Measurements from ENCODE around the gene MBOAT1. TPM values are rescaled to one million over a fixed set of nuclear protein-coding genes. Genes with fewer than 3 reads are reported as not detected.

The MBOAT1 gene
- total and polyA plus RNA-seq, 2 of the 13 experiments (the other 11 are each of a cell fraction or from before 2014, with no cell fraction given): not detected

DNA sequence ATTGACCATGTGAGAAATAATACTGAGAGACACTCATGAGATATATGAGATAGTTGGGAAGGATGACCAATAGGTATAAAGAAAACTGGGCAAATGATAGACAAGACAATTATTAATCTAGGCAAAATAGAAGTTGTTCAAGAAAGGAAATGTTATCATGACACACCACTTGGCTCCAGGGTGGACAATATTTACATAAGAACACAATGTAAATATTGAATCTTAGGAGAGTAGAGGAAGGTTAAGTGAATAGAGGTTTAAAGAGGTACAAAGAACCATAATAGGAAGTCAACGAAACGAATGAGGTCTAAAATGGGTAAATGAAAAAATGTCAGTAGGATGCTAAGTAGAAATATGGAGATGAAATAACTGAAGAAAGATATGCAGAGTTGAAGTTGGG is 126.5 kb downstream of the MBOAT1 start:
- TF ChIP-seq SMYD3 (CRISPR knock-in tag; IDR thresholded peaks at IDR 0.05) (no peak), STAG1 (CRISPR knock-in tag; IDR thresholded peaks at IDR 0.05) (no peak), FOXA1 (IDR thresholded peaks at IDR 0.05) (peak; percentile 90), FOXA1 (CRISPR knock-in tag; IDR thresholded peaks at IDR 0.05) (no peak), KAT7 (CRISPR knock-in tag; IDR thresholded peaks at IDR 0.05; ENCODE audit: borderline replicate concordance) (no peak), ZNF781 (CRISPR knock-in tag; IDR thresholded peaks at IDR 0.05; ENCODE audit: borderline replicate concordance, not compliant biosample characterization) (no peak), FOXA3 (CRISPR knock-in tag; IDR thresholded peaks at IDR 0.05) (0 out of 2 replicates have a peak, but pooled peaks have one; percentile 16)
- TF ChIP-seq, protein P1, sequence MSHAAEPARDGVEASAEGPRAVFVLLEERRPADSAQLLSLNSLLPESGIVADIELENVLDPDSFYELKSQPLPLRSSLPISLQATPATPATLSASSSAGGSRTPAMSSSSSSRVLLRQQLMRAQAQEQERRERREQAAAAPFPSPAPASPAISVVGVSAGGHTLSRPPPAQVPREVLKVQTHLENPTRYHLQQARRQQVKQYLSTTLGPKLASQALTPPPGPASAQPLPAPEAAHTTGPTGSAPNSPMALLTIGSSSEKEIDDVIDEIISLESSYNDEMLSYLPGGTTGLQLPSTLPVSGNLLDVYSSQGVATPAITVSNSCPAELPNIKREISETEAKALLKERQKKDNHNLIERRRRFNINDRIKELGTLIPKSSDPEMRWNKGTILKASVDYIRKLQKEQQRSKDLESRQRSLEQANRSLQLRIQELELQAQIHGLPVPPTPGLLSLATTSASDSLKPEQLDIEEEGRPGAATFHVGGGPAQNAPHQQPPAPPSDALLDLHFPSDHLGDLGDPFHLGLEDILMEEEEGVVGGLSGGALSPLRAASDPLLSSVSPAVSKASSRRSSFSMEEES (CRISPR knock-in tag; IDR thresholded peaks at IDR 0.05): no peak
- TF ChIP-seq, protein P2, sequence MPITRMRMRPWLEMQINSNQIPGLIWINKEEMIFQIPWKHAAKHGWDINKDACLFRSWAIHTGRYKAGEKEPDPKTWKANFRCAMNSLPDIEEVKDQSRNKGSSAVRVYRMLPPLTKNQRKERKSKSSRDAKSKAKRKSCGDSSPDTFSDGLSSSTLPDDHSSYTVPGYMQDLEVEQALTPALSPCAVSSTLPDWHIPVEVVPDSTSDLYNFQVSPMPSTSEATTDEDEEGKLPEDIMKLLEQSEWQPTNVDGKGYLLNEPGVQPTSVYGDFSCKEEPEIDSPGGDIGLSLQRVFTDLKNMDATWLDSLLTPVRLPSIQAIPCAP (CRISPR knock-in tag; IDR thresholded peaks at IDR 0.05; ENCODE audit: low read depth): no peak
- H3K4me3 ChIP-seq (replicated peaks in 1 of 3; ENCODE audit: insufficient read depth in 1 of 3, low read depth in 2 of 3, low read length in 3 of 3): no peak overlapping the region
- no peaks in the 10 kb centered on the region for H3K27me3 ChIP-seq (ENCODE audit: control insufficient read depth in 1 of 2, insufficient read depth in 2 of 2, low read length in 2 of 2)
- peaks cover 12% of the 10 kb centered on the region; the same call in 1 of the 2 replicates for H3K9me3 ChIP-seq (ENCODE audit: low read length)
- no peak overlapping the region for H3K9ac ChIP-seq (ENCODE audit: insufficient read depth, low read depth, low read length)
- no peaks in the 10 kb centered on the region for H4K20me1 ChIP-seq (ENCODE audit: insufficient read depth, low read length)
- no peak overlapping the region for H3K27ac ChIP-seq (ENCODE audit: extremely low read length, insufficient read depth, low read length)
- DNase-seq (ENCODE audit: low spot score) (no peak), FAIRE-seq (no peak), ATAC-seq (no peak)
- CTCF ChIA-PET (ENCODE audit: low intra/inter-chr PET ratio, low total read pairs): no interaction called here
- BruUV-seq (replicated peaks): no TSS peak
- intact Hi-C loops (cut with micrococcal nuclease; ENCODE audit: unreplicated experiment): no loop called here
- no peak overlapping the region for H2AFZ ChIP-seq (ENCODE audit: low read length)
- POLR2A ChIA-PET: no interaction called here
- H3K79me2 ChIP-seq (ENCODE audit: insufficient read depth, low read length): no peaks in the 10 kb centered on the region
- 13% methylated on average over 2 of the region's 2 CpGs for WGBS (ENCODE audit: low lambda C conversion rate)
- H3K4me1 ChIP-seq (ENCODE audit: insufficient read depth, low read length): no peaks in the 10 kb centered on the region
- in situ Hi-C loops (cut with HindIII; ENCODE audit: extremely low pct_ligation_motif_present, low pct_unique_long_range_greater_than_20kb): no loop called here
- no peaks in the 10 kb centered on the region for H3K36me3 ChIP-seq (replicated peaks in 1 of 2; ENCODE audit: control insufficient read depth in 1 of 2, insufficient read depth in 2 of 2, low read length in 2 of 2)
- no peak overlapping the region for H3K4me2 ChIP-seq (ENCODE audit: low read depth, low read length)

Measured in HepG2 (cell line).